Thyroid gland (tissue), 4 donors: ENCODE measurements around the gene MVB12B.

Source experiments
- CTCF ChIP-seq, 6 experiments: fragments of 200-600 bp in 3 of 6; fragments of 450-650 bp in 3 of 6; sonication (generic) in 3 of 6; IDR thresholded peaks; one replicate each; pipeline ENCODE4 v1.5.1; 2016 to 2019; ENCODE audit warnings: antibody characterized with exemption in 6 of 6, mild to moderate bottlenecking in 2 of 6, inconsistent platforms in 1 of 6, moderate library complexity in 1 of 6
- POLR2A ChIP-seq, 2 donors: fragments of 450-650 bp; IDR thresholded peaks; one replicate each; pipeline ENCODE4 v1.6.1; 2017; ENCODE audit warnings: antibody characterized with exemption in 2 of 2, mild to moderate bottlenecking in 2 of 2, moderate library complexity in 1 of 2

- TF ChIP-seq CTCF (IDR thresholded peaks at IDR 0.05) (no peak), POLR2A (IDR thresholded peaks at IDR 0.05) (no peak)
These were observed 178.4 kb downstream of the MVB12B start for GRCh38 chr9:126504977-126505455.
